ENCODE measurements around the gene WFDC5.

WFDC5 gene

DNA sequence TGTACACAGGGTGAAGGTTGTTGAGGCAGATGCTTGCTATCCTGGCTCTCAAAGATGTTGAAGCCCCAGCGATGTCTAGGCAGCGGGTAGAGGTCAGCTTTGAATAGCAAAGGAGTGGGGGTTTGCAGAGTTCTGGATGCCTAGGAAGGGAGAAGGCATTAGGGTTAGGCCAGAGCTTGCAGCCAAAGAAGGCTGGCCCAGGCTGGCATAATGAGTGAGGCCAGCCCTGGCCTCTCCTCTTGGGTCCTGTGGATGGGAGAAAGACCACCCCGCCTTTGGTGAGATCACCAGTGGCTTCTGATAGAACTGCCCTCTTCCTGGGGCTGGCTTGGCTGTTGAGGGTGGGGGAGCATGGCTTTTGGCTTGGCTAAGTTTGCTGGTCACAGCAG is 406 bp upstream of the WFDC5 start:
- DNase-seq (ENCODE audit: low read depth in 2 of 2) = no peak

DNA sequence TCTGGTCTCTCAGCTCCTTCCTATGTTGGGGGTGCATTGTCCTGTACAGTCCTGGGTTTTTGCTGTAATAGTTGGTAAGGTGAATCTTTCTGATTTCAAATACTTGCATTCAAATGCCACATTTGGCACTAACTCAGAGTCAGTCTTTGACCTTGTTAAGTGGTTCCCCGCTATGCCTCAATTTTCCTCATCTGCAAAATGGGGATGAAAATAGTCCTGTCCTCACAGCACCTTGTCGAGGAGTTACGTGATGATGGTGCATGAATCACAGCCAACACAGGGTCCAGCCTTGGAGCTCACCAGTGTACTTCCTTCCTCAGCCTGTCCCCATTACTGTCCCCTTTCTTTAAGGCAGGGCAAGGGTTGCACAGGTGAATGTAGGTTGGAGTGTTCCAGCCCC is 1.1 kb downstream of the WFDC5 start:
- DNase-seq (ENCODE audit: low read depth in 2 of 2) = no peak

DNA sequence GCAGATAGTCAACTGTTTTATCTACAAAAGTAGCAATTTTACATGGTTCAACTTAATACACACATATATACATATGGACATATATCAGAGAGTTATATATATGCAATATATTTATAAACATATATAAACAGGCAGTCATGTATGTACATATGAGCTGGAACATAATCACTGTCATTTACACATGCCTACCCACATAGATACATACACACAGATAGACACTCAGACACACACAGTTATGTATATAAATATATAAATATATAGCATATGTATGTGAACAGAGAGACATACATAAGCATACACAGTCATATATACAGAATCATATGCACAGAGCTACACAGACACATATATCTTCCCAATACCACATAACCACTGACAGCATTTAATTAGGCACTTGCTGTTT is 2.2 kb downstream of the WFDC5 start:
- no peak for DNase-seq (ENCODE audit: low read depth in 2 of 2)

DNA sequence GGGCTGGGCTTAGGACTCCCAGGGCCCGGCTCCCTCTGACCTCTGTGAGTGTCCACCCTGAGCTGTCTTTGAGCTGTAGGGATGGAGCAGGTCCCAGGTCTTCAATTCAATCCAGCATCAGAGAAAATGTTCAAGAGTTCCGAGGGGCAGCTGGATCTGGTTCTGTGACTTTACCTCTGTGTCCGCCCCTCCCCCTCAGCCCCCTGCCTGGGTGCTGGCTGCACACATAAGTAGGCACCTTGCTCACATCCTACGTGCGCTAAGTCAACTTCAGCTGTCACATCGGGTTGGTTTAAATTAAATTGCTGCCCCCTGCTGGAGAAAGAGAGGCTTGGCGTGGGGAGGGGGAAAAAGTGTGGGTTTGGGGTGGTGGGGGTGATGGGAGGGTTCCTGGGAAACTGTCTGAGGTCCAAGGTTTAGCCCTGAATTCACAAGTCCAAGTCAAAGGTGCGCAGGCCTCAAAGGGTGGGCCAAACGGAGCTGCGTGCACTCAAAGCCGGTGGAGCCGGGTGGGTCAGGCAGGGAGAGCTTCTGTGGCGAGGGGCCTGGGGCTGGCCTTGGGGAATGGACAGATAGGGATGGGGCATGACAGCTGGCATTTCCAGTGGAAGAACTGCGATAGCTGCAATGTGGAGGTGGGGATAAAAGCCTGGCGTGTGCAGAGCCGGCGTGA is 3.0 kb downstream of the WFDC5 start:
- no peak for DNase-seq (ENCODE audit: low read depth in 2 of 2)

DNA sequence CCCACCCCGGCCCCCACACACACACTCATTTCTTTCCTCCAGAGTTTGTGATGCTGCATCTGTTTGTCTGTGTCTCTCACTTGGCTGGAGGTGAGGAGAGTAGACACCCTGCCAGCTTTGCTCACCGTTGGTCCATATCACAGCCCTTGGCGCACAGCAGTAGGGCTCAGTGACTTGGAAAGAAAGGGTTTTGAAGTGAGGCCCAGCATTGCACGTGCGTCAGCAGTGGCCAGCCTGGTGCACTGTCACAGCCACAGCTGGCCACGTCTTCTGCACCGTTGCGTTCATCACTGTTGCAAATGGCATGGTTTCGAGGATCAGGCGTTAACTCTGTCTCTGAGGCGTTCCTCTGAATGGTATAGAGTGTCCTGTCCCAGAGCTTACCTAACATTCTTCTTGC is 3.7 kb downstream of the WFDC5 start:
- no peak for DNase-seq (ENCODE audit: low read depth in 2 of 2)

DNA sequence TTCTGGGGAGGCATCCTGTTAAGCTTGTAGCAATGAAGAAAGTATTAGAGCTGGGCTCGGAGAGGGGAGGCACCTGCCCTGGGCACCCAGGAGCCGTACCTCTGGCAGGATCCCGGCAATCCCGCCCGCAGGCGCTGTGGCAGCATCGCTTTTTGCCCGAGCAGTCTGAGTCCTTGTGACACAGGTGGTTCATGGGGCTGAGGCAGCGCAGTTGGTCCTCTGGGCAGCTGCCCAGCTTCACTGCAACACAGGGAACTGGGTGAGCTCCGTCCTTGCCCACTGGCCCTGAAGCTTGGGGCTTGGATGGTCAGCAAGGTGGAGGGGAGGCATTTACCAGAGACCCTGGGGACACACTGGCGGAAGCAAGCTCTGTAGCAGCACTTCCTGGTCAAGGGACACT is 4.7 kb downstream of the WFDC5 start:
- DNase-seq (ENCODE audit: low read depth in 2 of 2) = no peak

DNA sequence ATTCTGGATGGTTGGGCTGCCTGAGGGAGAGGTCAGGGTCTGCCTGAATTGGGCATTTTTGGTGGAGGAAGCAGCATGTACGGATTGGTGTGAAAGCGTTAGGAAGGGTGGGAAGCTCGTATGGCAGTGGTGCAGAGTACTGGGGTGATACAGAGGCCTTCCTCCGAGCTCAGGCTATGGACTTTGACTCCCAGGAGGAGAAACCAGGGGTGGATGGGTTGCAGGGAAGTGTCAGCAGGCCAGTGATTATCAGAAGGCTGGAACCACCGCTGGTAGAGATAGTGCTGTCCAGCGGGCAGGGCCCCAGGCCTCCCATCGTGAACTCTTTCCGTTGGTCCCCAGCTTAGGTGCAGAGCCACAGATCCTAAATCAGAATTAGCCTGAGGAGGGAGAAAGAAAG is 5.3 kb downstream of the WFDC5 start:
- no peak for DNase-seq (ENCODE audit: low read depth in 2 of 2)

DNA sequence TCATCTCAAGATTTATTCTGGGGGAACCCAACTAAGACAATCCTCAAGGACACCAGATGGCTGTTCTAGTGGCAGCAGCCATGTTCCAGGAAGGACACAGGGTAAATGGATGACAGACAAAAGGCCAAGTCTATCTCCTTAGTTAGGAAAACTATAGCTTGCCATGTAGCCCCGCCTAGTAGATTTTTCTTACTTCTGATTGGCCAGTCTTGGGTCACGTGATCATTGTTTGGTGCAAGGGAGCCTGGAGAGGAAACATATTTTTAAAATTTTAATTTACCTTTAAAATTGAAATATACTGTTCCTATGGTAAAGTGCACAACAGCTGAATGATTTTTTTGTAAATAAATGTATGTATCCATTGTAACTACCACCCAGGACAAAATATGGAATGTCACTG is 9.7 kb downstream of the WFDC5 start:
- DNase-seq (ENCODE audit: low read depth in 2 of 2) = no peak

DNA sequence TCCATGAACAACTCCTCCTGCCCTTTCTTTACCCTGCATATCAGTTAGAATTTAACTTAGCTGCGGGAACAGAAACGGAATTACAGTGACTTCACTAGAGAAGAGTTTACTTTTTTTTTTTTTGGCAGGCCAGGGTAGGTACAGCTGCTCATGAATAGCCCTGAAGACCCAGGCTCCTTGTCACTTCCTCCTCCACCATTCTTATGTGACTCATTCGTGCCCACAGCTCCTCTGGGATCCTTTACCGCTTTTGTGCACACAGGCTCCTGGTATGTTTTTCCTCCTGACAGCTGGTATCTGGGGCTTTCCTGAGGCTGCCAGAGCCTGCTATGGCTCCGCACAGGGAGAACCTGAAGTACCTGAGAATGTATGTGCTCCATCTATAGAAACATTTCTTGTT is 10.2 kb downstream of the WFDC5 start:
- DNase-seq (ENCODE audit: low read depth in 2 of 2) = no peak

DNA sequence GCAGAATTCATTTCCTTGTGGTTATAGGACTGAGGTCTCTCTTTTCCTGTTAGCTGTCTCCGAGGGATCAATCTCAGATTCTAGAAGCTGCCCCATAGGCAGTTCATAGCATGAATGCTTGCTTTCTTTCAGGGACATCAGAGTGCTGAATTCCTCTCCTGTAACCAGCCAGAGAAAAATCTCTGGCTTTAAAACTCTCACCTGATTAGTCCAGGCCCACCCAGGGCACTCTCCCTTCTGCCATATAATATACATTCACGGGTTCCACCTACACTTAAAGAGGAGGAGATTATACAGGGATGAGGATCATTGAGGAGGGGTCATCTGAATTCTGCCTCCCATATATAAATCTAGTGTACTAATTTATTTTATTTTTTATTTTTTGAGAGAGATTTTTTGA is 11.9 kb downstream of the WFDC5 start:
- DNase-seq (ENCODE audit: low read depth in 2 of 2) = no peak

DNA sequence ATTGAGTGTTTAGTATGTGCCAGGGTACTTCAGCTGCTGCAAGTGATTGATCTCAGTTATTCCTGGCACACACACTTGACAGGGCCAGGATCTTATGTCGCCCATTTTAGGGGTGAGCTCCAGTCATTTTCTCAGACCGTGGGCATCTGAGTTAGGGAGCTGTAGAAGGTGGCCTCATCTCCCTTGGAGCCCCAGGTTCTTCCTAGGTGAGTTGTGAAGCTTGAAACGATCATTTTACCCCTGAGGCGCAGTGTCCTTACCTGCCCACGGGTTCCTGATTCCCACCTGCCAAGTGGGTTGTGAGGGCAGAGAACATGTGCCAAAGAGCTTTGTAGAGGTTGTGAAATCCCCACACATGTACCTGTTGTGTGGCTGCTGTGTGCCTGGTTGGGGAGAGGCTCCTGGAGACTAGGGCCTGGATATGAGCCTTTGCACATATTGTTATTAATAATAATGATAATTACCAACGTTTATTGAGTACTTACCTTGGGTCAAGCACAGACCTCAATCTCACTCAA is 13.6 kb downstream of the WFDC5 start:
- DNase-seq (ENCODE audit: low read depth in 2 of 2) = no peak

DNA sequence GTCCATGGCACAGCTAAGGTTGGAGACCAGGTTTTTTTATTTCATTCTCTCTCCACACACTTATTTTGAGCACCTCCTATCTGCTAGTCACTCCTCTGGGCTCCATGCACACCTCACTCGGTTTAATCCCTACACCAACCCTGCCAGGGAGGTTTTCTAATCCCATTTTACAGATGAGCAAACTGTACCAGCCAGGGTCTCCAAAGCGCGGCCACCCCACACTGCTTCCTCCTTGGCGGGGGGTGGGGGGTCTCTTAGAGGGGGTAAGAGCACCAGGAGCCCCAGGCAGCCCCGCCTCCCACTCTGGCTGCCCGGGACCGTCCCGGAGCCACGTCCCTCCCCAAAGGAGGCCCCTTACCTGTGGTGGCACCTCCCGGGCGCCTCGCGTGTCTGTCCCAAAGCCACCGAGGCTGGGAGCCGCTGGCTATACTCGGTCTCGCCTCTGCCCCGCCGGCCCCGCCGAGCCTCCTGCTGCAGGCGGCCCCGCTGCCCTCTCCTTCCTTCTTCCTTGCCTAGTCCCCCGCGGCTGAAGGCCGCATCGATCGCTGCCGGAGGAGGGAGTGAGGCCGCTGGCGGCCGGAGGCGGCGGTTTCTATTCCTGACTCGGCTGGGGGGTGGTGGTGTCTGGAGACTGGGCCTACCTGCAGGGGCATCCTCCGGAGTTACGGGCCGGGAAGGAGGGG is 14.3 kb downstream of the WFDC5 start, which contains the start of gene KCNS1:
Gene KCNS1 (minus strand): TSS at position 565 of the 683 bp plus-strand sequence. CDS start 1,891 bp downstream, outside the sequence.
- DNase-seq (ENCODE audit: low read depth in 2 of 2) = no peak

DNA sequence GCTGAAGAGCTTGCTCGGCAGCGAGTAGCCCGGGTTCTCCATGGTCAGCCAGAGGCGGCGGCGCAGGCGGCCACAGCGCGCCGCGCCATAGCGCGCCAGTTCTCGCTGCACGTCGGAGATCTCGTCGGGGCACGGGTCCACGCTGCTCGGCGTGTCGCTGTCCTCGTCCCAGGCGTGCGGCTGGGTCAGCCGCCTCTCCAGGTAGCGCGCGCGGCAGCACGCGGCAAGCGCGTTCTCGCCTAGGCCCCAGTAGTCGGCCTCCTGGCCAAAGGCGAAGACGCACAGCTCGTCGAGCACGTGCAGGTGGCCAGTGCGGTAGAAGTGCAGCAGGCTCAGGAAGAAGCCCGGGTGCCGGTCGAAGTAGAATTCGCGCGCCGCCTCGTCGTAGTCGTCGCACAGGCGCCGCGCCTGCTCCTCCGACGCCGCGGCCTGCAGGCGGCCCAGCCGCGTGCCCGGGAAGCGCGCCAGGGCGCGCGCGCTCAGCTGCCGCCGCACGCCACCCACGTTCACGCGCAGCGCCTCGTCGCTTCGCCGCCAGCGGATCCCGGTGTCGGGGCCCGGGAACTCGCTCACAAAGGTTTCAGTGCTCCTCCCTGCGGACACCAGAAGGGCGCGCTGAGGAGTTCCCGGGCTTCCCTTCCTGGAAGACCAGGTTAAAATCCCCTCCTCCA is 16.7 kb downstream of the WFDC5 start:
- DNase-seq (ENCODE audit: low read depth in 2 of 2) = no peak

DNA sequence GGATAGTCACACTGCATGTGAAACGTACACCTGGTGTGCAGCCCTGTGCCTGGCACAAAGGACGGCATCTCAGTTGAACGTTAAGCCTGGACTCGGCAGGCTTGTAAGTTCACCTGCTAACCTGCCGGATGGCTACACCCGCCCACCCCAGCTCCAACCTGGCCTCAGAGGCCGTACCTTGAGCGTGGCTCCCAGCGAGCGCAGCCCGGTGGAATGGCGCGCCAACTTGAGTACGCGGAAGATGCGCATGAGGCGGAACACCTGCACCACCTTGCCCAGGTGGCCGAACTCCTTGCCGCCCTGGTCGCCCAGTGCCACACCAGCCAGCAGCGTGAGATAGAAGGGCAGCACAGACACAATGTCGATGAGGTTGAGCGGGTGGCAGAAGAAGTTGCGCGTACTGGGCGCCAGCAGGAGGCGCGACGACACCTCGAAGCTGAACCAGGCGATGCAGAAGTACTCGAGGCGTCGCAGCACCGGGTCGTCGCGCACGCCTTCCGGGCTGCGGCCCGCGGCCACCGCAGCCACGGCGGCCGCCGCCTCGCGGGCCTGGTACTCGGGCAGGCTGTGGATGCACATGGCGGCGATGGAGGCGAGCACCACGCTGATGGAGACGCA is 17.4 kb downstream of the WFDC5 start:
- peak in 1 of 2 donors; percentile 11 for DNase-seq (ENCODE audit: low read depth in 2 of 2)

DNA sequence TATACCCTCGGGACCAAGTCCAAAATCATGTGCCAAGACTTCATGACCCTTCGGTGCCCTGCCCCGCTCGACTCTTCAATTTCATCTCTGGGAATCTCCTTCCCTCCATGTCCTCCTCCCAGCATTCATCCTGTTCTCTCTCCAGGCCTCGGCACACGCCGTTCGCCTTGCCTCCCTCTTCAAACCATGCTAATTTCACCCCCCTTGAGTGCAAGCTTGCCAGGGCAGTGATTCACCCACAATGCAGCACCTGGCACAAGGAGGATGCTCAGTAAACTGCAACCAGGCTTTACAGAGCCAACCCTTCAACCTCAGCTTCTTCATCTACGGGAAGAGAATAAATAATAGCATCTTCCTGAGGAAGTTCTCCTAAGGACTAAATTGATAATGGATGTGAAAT is 18.2 kb downstream of the WFDC5 start:
- no peak for DNase-seq (ENCODE audit: low read depth in 2 of 2)

DNA sequence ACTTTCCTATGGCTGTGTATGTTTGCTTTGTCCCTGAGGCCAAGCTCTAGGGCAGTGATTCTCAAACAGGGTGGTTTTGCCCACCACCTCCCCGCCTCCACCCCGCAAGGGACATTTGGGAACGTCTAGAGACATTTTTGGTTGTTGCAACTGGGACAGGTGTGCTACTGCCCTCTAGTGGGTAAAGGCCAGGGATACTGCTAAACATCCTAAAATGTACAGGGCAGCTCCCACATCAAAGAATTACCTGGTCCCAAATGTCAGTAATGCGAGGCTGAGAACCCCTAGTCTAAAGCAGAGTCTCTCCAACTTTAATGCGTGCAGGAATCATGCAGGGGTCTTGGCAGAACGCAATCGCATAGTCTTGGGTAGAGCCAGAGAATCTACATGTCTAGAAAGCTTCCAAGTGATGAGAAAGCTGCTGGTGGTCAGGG is 19.2 kb downstream of the WFDC5 start:
- peak; percentile 11 to 21 for DNase-seq (ENCODE audit: low read depth in 2 of 2)

DNA sequence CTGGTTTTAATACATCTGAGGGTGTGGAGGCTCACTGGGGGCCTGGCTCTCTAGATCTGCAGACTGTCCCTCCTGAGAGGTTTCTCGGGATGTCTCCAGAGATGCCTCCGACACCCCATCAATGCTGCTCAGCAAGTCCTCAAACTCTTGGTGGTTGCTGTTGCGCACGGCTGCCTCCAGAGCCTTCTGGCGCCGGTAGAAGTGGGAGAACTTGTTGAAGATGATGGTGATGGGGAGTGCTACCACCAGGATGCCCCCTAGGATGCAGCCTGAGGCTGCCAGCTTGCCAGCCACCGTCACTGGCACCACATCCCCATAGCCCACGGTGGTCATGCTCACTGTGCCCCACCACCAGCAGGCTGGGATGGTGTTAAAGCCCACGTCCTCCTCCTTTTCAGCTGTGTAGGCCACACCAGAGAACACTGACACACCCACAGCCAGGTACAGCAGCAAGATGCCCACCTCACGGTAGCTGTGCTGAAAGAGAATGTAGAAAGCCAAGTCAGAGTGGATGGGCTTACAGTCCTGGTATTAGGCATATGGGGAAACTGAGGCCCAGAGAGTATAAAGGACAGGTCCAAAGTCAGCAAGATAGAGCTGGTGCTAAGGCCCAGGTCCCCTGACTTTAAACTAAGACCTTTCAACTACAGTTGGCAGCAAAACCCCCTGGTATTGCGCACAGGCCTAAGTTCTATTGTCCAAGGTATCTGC is 20.0 kb downstream of the WFDC5 start:
- DNase-seq (ENCODE audit: low read depth in 2 of 2) = no peak

DNA sequence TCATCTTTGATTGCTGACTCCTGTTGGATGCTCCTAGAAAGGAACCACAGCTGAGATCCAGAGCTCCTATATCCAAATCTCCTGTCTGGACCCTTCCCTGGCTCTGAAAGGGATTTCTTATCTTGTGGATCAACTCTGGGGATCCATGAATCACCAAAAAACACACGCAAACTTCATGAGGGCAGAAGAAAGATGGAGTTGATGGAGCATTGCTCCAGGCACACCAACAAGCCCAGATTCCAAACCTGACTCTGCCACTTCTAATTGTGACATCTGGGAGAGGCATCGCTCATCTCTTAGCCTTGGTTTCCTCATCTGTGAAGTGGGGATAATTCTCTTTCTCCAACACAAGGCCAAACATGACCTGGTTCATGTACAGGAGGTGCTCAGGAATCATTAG is 20.8 kb downstream of the WFDC5 start:
- DNase-seq (ENCODE audit: low read depth in 2 of 2) = no peak

DNA sequence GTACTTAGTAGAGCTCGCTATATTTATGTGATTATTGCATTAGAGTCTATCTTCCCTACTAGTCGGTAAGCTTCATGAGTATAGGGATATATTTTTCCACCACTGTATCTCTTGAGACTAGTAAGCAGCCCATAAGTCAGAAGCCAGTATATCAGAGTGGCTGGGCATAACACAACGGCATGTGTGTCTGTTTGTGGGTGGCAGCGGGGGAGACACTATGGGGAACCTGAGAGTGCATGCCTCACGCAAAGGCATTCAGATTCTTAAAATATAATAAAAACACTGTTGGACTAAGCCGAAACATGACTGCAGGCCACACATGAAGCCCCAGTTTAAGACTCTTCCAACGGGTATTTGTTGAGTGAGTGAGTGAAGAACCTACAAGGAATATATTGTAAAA is 22.1 kb downstream of the WFDC5 start:
- no peak for DNase-seq (ENCODE audit: low read depth in 2 of 2)

DNA sequence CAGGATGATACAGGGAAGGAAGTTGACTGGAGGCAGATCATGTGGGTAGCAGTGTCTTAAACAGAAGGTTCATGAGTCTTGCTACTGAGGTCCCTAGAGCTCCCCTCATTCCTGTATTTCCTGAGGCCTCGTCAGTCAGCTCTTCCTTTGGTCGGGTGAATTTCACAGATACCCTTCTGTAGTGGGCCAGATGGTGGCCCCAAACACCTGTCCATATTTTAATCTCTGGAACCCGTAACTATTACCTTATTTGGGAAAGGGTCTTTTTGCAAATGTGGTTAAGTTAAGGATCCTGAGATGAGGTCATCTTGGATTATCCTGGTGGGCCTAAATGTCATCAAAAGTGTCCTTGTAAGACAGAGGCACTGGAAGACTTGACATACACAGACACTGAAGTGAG is 23.6 kb downstream of the WFDC5 start:
- DNase-seq (ENCODE audit: low read depth in 2 of 2) = no peak

DNA sequence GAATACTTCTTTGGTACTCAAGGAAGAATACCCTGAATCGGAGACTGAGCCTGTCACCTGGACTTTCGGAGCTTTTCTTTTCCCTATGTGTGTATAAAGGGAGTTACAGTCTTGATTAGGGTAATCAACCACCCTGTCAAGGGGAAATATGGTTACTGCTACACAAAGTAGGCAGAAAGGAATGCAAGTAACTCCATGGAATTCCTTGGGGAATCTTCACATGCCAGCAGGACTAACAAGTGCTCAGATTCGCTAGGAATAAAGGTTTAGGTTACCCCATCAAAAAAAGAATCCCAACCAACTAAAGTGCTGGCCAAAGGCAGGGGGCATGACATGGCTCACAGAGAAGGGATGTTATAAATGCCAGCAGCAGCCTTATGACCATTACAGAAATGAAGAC is 24.5 kb downstream of the WFDC5 start:
- no peak for DNase-seq (ENCODE audit: low read depth in 2 of 2)

DNA sequence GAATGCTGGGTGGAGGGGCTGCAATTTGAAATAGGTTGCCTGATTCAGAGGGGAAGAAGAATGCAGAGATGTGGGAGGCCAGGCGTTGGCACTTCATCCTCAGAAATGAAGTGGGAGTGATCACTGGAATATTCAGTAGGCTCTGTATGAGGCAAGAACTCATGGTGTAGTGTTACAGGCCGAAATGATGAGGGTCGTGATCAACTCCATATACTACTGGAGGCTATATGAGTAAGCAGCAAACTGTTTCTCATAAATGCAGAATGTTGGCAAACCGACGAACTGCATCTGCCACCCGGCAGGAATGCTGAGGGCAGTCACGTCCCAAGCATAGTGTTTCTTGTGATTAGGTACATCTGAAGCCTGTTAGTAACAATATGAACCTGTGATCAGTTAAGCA is 26.7 kb downstream of the WFDC5 start:
- no peak for DNase-seq (ENCODE audit: low read depth in 2 of 2)
